A673 (cell line): Measurements from ENCODE around the gene SLC2A4RG. TPM values are rescaled to one million over a fixed set of nuclear protein-coding genes. Genes with fewer than 3 reads are reported as not detected.
A peak's percentile ranks its signal among the peaks of the same experiment; 100 is the strongest.

Experiments used
- BruUV-seq: library from RNA; stranded (reverse); fragments of 400-500 nt; replicated peaks from 2 replicates; lab custom pipeline; 2021; lab: Mats Ljungman, UMichigan
- CTCF ChIA-PET: fragments of 300-600 bp; sonication (Branson Sonifier 250); formaldehyde crosslinking; loops from one replicate; lab custom pipeline; 2022; ENCODE audit warnings: antibody characterized with exemption; lab: Charles Lee
- POLR2A ChIA-PET: fragments of 300-600 bp; sonication (Branson Sonifier 250); formaldehyde crosslinking; loops from one replicate; lab custom pipeline; 2022; ENCODE audit warnings: antibody characterized with exemption; ENCODE audit not compliant: low non-redundant PET; lab: Charles Lee
- DNase-seq: peaks from one replicate; pipeline ENCODE4 v3.0.0-alpha.2; 2015; ENCODE audit warnings: low spot score
- H3K27ac ChIP-seq: fragments of 200-600 bp; sonication (generic); 2 replicates; pipeline ENCODE4 v1.5.1; 2016; ENCODE audit warnings: mixed run types, low read depth, mild to moderate bottlenecking, mixed read lengths, antibody characterized with exemption, low read length; ENCODE audit not compliant: poor library complexity, severe bottlenecking
- H3K27me3 ChIP-seq: fragments of 200-600 bp; sonication (generic); replicated peaks from 2 replicates; pipeline ENCODE4 v1.6.1; 2017; ENCODE audit warnings: mixed run types, low read depth, mild to moderate bottlenecking, mixed read lengths, antibody characterized with exemption, low read length; ENCODE audit not compliant: insufficient read depth, poor library complexity
- H3K36me3 ChIP-seq: fragments of 200-600 bp; sonication (generic); 2 replicates; pipeline ENCODE4 v1.6.1; 2016; ENCODE audit warnings: mixed run types, mild to moderate bottlenecking, mixed read lengths, antibody characterized with exemption, low read length; ENCODE audit not compliant: insufficient read depth, poor library complexity, severe bottlenecking
- H3K4me1 ChIP-seq: fragments of 200-600 bp; sonication (generic); 2 replicates; pipeline ENCODE4 v1.6.1; 2017; ENCODE audit warnings: mixed run types, mild to moderate bottlenecking, mixed read lengths, antibody characterized with exemption, low read length; ENCODE audit not compliant: insufficient read depth, poor library complexity, severe bottlenecking
- H3K4me3 ChIP-seq: fragments of 200-600 bp; sonication (generic); 2 replicates; pipeline ENCODE4 v1.5.1; 2016; ENCODE audit warnings: low read depth, mixed run types, mild to moderate bottlenecking, mixed read lengths, low read length; ENCODE audit not compliant: poor library complexity, severe bottlenecking
- H3K9me3 ChIP-seq: fragments of 200-600 bp; sonication (generic); 2 replicates; pipeline ENCODE4 v1.6.1; 2016; ENCODE audit warnings: mixed run types, low read depth, mild to moderate bottlenecking, mixed read lengths, antibody characterized with exemption, low read length; ENCODE audit not compliant: poor library complexity, severe bottlenecking
- EZH2 ChIP-seq: fragments of 200-600 bp; sonication (generic); IDR thresholded peaks from 2 replicates; pipeline ENCODE4 v1.6.1; 2017; ENCODE audit warnings: borderline replicate concordance, low read depth, mild to moderate bottlenecking, mixed read lengths, antibody characterized with exemption, low read length; ENCODE audit not compliant: poor library complexity, severe bottlenecking
- intact Hi-C: fragments of 100-400 bp; cut with micrococcal nuclease; formaldehyde crosslinking; loops from one replicate; pipeline ENCODE4 v1.10.0; 2022; ENCODE audit not compliant: unreplicated experiment
- total RNA-seq: library from RNA; stranded (reverse); gene quantifications from 2 replicates; pipeline ENCODE4 v1.2.3, GENCODE V29; 2021
- TF ChIP-seq, protein P1 (sequence below): fragments of 300-800, 200-600 bp; sonication (generic); conservative IDR thresholded peaks from 2 replicates; pipeline ENCODE4 v1.5.1; 2017; ENCODE audit warnings: low read depth, mild to moderate bottlenecking, antibody characterized with exemption, low read length, moderate library complexity, mixed read lengths

The SLC2A4RG gene
- total RNA-seq, 1 experiment from 2014 or later = 45.8 TPM

DNA sequence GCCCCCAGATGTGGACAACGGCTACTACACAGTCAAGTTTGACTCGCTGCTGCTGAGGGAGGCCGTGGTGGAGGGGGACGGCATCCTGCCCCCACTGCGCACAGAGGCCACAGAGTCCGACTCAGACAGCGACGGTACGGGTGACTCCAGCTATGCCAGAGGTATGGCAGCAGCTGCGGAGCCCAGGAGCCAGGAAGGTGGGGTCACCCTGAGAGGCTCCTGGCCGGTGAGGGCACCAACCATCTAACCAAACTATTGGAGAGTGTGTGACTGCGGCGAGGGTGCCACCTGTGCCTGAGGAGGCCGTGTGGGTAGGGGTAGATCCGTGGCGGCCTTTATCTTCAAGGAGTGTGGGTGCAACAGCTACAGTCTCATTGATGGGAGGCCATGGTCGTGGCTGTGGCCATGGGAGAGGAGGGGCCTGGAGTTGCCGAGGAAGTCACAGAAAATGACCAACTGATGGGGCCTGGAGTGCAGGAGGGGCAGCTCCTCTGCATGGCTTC, 5.9 kb upstream of the SLC2A4RG start:
- no peak for DNase-seq
- intact Hi-C loops = no loop called here
- ChIA-PET CTCF (no interaction called here), POLR2A (no interaction called here)
- no peak for TF ChIP-seq EZH2
- TF ChIP-seq, protein P1, sequence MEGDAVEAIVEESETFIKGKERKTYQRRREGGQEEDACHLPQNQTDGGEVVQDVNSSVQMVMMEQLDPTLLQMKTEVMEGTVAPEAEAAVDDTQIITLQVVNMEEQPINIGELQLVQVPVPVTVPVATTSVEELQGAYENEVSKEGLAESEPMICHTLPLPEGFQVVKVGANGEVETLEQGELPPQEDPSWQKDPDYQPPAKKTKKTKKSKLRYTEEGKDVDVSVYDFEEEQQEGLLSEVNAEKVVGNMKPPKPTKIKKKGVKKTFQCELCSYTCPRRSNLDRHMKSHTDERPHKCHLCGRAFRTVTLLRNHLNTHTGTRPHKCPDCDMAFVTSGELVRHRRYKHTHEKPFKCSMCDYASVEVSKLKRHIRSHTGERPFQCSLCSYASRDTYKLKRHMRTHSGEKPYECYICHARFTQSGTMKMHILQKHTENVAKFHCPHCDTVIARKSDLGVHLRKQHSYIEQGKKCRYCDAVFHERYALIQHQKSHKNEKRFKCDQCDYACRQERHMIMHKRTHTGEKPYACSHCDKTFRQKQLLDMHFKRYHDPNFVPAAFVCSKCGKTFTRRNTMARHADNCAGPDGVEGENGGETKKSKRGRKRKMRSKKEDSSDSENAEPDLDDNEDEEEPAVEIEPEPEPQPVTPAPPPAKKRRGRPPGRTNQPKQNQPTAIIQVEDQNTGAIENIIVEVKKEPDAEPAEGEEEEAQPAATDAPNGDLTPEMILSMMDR = no peak
- no peaks in the 10 kb centered on the region for H3K9me3 ChIP-seq
- no peaks in the 10 kb centered on the region for H3K27me3 ChIP-seq
- H3K4me3 ChIP-seq = no peak overlapping the region
- no peaks in the 10 kb centered on the region for H3K4me1 ChIP-seq
- peaks cover 8% of the 10 kb centered on the region for H3K36me3 ChIP-seq
- H3K27ac ChIP-seq = no peak overlapping the region
- BruUV-seq = no TSS peak

DNA sequence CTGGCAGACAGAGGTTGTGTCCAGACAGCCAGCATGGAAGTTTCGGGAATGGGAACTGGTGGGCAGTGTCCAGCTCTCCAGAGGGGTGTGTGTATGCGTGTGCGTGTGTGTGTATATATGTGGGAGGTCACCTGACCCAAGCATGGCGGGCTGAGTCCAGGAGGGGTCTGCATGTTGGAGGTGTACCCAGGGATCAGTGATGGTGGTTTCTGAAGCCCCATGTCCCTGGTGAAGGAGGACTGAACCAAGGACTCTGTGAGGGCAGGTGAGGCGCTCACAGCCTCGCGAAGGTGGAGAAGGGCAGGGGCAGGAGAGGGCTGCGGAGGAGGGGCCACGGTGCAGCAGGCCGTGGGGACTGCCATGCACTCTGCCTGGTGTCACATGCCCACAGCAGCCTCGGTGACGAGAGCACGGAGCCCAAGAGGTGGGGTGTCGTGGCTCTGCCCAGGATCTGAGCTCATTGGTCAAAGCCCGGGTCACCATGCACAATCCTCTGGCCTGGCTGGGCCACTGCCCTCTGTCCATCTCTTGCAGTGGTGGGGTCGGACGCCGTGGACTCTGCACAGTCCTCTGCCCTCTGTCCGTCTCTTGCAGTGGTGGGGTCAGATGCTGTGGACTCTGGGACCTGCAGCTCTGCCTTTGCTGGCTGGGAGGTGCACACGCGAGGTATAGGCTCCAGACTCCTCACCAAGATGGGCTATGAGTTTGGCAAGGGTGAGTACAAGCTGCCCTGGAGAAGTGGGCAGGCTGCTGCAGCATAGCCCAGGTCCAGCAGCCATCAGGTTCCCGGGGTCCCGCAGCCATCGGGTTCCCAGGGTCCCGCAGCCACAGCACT, 5.2 kb upstream of the SLC2A4RG start:
- TF ChIP-seq EZH2 = no peak
- TF ChIP-seq, protein P1 = no peak
- CTCF ChIA-PET = no interaction called here
- Histone ChIP-seq H3K9me3 (no peaks in the 10 kb centered on the region), H3K4me3 (no peak overlapping the region), H3K4me1 (no peaks in the 10 kb centered on the region), H3K36me3 (peaks cover 8% of the 10 kb centered on the region), H3K27me3 (no peaks in the 10 kb centered on the region), H3K27ac (no peak overlapping the region)
- POLR2A ChIA-PET = no interaction called here
- intact Hi-C loops = no loop called here
- DNase-seq = no peak
- BruUV-seq = no TSS peak

DNA sequence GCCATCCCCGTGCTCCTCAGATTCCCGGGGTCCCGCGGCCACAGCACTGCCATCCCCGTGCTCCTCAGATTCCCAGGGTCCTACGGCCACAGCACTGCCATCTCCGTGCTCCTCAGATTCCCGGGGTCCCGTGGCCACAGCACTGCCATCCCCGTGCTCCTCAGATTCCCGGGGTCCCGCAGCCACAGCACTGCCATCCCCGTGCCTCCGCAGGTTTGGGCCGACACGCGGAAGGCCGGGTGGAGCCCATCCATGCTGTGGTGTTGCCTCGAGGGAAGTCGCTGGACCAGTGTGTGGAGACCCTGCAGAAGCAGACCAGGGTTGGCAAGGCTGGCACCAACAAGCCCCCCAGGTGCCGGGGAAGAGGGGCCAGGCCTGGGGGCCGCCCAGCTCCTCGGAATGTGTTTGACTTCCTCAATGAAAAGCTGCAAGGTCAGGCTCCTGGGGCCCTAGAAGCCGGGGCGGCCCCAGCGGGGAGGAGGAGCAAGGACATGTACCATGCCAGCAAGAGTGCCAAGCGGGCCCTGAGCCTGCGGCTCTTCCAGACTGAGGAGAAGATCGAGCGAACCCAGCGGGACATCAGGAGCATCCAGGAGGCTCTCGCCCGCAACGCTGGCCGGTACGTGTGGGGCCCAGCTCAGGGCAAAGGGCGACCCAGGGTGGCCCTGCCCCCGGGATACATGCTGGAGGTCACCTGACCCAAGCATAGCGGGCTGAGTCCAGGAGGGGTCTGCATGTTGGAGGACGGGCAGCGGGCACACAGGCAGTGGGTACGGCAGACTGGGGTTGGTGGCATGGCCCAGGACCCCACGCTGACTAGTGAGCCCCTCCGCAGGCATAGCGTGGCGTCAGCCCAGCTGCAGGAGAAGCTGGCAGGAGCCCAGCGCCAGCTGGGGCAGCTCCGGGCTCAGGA, 4.4 kb upstream of the SLC2A4RG start:
- H3K4me3 ChIP-seq = no peak overlapping the region
- TF ChIP-seq, protein P1 = no peak
- no peak for TF ChIP-seq EZH2
- no peak overlapping the region for H3K27ac ChIP-seq
- no peaks in the 10 kb centered on the region for H3K27me3 ChIP-seq
- ChIA-PET POLR2A (no interaction called here), CTCF (no interaction called here)
- H3K36me3 ChIP-seq = peaks cover 5% of the 10 kb centered on the region
- no peaks in the 10 kb centered on the region for H3K4me1 ChIP-seq
- DNase-seq = no peak
- TSS peak; percentile 78 for BruUV-seq
- intact Hi-C loops = no loop called here
- H3K9me3 ChIP-seq = no peaks in the 10 kb centered on the region
